A549 (cell line): Measurements from ENCODE around the gene KCNMB1. TPM values are rescaled to one million over a fixed set of nuclear protein-coding genes. Genes with fewer than 3 reads are reported as not detected.
A peak's percentile ranks its signal among the peaks of the same experiment; 100 is the strongest.

Experiments
- ATAC-seq, 2 experiments: fragments of 200-7000 bp in 1 of 2; fragments of >200 bp in 1 of 2; cut with Nextera tagmentation in 1 of 2; cut with Tn5 transposase in 1 of 2; 3 replicates each; pipeline versions ENCODE4 v1.8.0 to v1.9.1; 2018 to 2020; ENCODE audit warnings: mild to moderate bottlenecking in 1 of 2, moderate library complexity in 1 of 2
- CTCF ChIA-PET: fragments of 300-600 bp; sonication (Branson Sonifier 250); formaldehyde crosslinking; extraction: SDS; loops from one replicate; lab custom pipeline; 2021; ENCODE audit warnings: antibody characterized with exemption, inconsistent platforms; lab: Yijun Ruan, JAX
- POLR2A ChIA-PET: fragments of 350-600 bp; formaldehyde crosslinking; extraction: SDS; loops from one replicate; lab custom pipeline; 2021; ENCODE audit warnings: antibody characterized with exemption, inconsistent platforms; lab: Yijun Ruan, JAX
- DNase-seq, 2 experiments: peaks; one replicate each; pipeline versions ENCODE4 v3.0.0 to v3.0.0-alpha.2; 2011 to 2016; ENCODE audit warnings: low read depth in 1 of 2, low spot score in 1 of 2
- FAIRE-seq: peaks from 2 replicates; lab custom pipeline; 2011; peaks lifted over from hg19 to GRCh38; lab: Jason Lieb, UNC
- H3K27ac ChIP-seq, 2 experiments: fragments of >200 bp; sonication (Bioruptor Twin); formaldehyde crosslinking; 3 replicates each; pipeline ENCODE4 v1.5.1; 2016 to 2017
- H3K4me1 ChIP-seq: fragments of >200 bp; sonication (Bioruptor Twin); formaldehyde crosslinking; 3 replicates; pipeline ENCODE4 v1.6.1; 2016
- H3K4me2 ChIP-seq: fragments of >200 bp; sonication (Bioruptor Twin); formaldehyde crosslinking; 3 replicates; pipeline ENCODE4 v1.6.1; 2016
- H3K4me3 ChIP-seq: fragments of >200 bp; sonication (Bioruptor Twin); formaldehyde crosslinking; 3 replicates; pipeline ENCODE4 v1.5.1; 2016
- H3K9me3 ChIP-seq: fragments of >200 bp; sonication (Bioruptor Twin); formaldehyde crosslinking; 3 replicates; pipeline ENCODE4 v1.6.1; 2016
- ATOH8 ChIP-seq: fragments of 250-450 bp; sonication (Bioruptor Pico); IDR thresholded peaks from 2 replicates; pipeline ENCODE4 v1.5.0; 2020; ENCODE audit warnings: low read depth, mild to moderate bottlenecking, moderate library complexity
- CBX8 ChIP-seq: fragments of 200-600 bp; sonication (generic); IDR thresholded peaks from 2 replicates; pipeline ENCODE4 v1.6.1; 2016
- CHD2 ChIP-seq: fragments of 150-350 bp; IDR thresholded peaks from 2 replicates; pipeline ENCODE4 v1.6.1; 2014; ENCODE audit warnings: low read length; ENCODE audit not compliant: partially characterized antibody
- CHD4 ChIP-seq: fragments of 200-600 bp; sonication (generic); IDR thresholded peaks from 2 replicates; pipeline ENCODE4 v1.6.1; 2016; ENCODE audit warnings: antibody characterized with exemption, mild to moderate bottlenecking, borderline replicate concordance
- E2F6 ChIP-seq: IDR thresholded peaks from 2 replicates; pipeline ENCODE4 v1.6.1; 2012; ENCODE audit warnings: low read depth, borderline replicate concordance
- EHF ChIP-seq: fragments of 250-450 bp; sonication (Bioruptor Pico); IDR thresholded peaks from 2 replicates; pipeline ENCODE4 v1.5.0; 2020; ENCODE audit warnings: mild to moderate bottlenecking
- EHMT2 ChIP-seq: fragments of 200-600 bp; sonication (generic); IDR thresholded peaks from 2 replicates; pipeline ENCODE4 v1.6.1; 2016; ENCODE audit warnings: antibody characterized with exemption, low read depth, mild to moderate bottlenecking, moderate library complexity
- ELK1 ChIP-seq: fragments of 150-350 bp; IDR thresholded peaks from 2 replicates; pipeline ENCODE4 v1.6.1; 2014; ENCODE audit warnings: low read depth, mild to moderate bottlenecking, low read length
- FOXS1 ChIP-seq: fragments of 250-450 bp; sonication (Bioruptor Pico); IDR thresholded peaks from 2 replicates; pipeline ENCODE4 v1.5.0; 2020; ENCODE audit warnings: mild to moderate bottlenecking, moderate library complexity
- GATA3 ChIP-seq: IDR thresholded peaks from 2 replicates; pipeline ENCODE4 v1.6.1; 2012; ENCODE audit warnings: borderline replicate concordance
- HDAC2 ChIP-seq: fragments of 200-600 bp; sonication (generic); IDR thresholded peaks from 2 replicates; pipeline ENCODE4 v1.6.1; 2016
- HES2 ChIP-seq: fragments of >200 bp; sonication (Bioruptor Twin); formaldehyde crosslinking; IDR thresholded peaks from 2 replicates; pipeline ENCODE4 v1.6.1; 2016
- HMGXB4 ChIP-seq: fragments of 250-450 bp; sonication (Bioruptor Pico); IDR thresholded peaks from 2 replicates; pipeline ENCODE4 v1.5.0; 2021; ENCODE audit warnings: mild to moderate bottlenecking, moderate library complexity, borderline replicate concordance
- HOXB5 ChIP-seq: fragments of 250-450 bp; sonication (Bioruptor Pico); IDR thresholded peaks from 2 replicates; pipeline ENCODE4 v1.5.0; 2020; ENCODE audit warnings: mild to moderate bottlenecking, moderate library complexity
- JUNB ChIP-seq: fragments of >200 bp; sonication (Bioruptor Twin); formaldehyde crosslinking; IDR thresholded peaks from 2 replicates; pipeline ENCODE4 v1.6.1; 2016
- KDM1A ChIP-seq: fragments of 200-600 bp; sonication (generic); IDR thresholded peaks from 2 replicates; pipeline ENCODE4 v1.6.1; 2016; ENCODE audit warnings: low read depth, mild to moderate bottlenecking
- MAFK ChIP-seq: fragments of 450-650 bp; IDR thresholded peaks from 2 replicates; pipeline ENCODE4 v1.6.1; 2014; ENCODE audit not compliant: partially characterized antibody
- NPAS2 ChIP-seq: fragments of 250-450 bp; sonication (Bioruptor Pico); IDR thresholded peaks from 2 replicates; pipeline ENCODE4 v1.8.0; 2022; ENCODE audit warnings: mild to moderate bottlenecking, moderate library complexity, borderline replicate concordance
- NR3C1 ChIP-seq: fragments of >200 bp; sonication (Bioruptor Twin); formaldehyde crosslinking; IDR thresholded peaks from 3 replicates; pipeline ENCODE4 v1.6.1; 2017
- RAD21 ChIP-seq, 2 experiments: fragments of >200 bp in 1 of 2; sonication (Bioruptor Twin) in 1 of 2; formaldehyde crosslinking in 1 of 2; IDR thresholded peaks in 1 of 2; conservative IDR thresholded peaks in 1 of 2; 2 replicates in 1 of 2; 3 replicates in 1 of 2; pipeline ENCODE4 v1.6.1; 2012 to 2018; ENCODE audit warnings: inconsistent platforms in 1 of 2
- RARB ChIP-seq: fragments of 250-450 bp; sonication (Bioruptor Pico); IDR thresholded peaks from 2 replicates; pipeline ENCODE4 v1.8.0; 2021; ENCODE audit warnings: mild to moderate bottlenecking, moderate library complexity
- RCOR1 ChIP-seq: fragments of 150-350 bp; IDR thresholded peaks from 2 replicates; pipeline ENCODE4 v1.6.1; 2014; ENCODE audit warnings: antibody characterized with exemption, low read length, low read depth
- SMC3 ChIP-seq: fragments of >200 bp; sonication (Bioruptor Twin); formaldehyde crosslinking; IDR thresholded peaks from 3 replicates; pipeline ENCODE4 v1.6.1; 2018; ENCODE audit warnings: inconsistent platforms
- SREBF2 ChIP-seq: fragments of 450-650 bp; IDR thresholded peaks from 2 replicates; pipeline ENCODE4 v1.6.1; 2014; ENCODE audit warnings: mild to moderate bottlenecking, moderate library complexity
- USF2 ChIP-seq: fragments of 450-650 bp; IDR thresholded peaks from 2 replicates; pipeline ENCODE4 v1.6.1; 2014; ENCODE audit warnings: antibody characterized with exemption
- ZC3H11A ChIP-seq: fragments of 450-650 bp; IDR thresholded peaks from 2 replicates; pipeline ENCODE4 v1.6.1; 2014; ENCODE audit warnings: antibody characterized with exemption, mild to moderate bottlenecking
- WGBS: methylation state at CpG from one replicate; pipeline ENCODE4 v1.1.6; 2017; ENCODE audit errors: missing lambda C conversion rate; 5-methylcytosine and 5-hydroxymethylcytosine counted together
- polyA plus RNA-seq, 4 experiments: library from polyadenylated mRNA; depleted of rRNA in 3 of 4; stranded (reverse); fragments of >200 nt; fragmentation: RNase III in 1 of 4; extraction: RNeasy Plus Mini Kit Qiagen cat#74134 plus additional on column Dnase treatment in 1 of 4; gene quantifications; 2 replicates in 3 of 4; 3 replicates in 1 of 4; pipeline ENCODE4 v1.2.3, GENCODE V29; 2011 to 2017

Gene KCNMB1
- polyA plus RNA-seq, 2 of the 4 experiments (the other 2 are of a cell fraction) = not detected

- Histone ChIP-seq H3K9me3 (peaks cover 10% of the 10 kb centered on the region; the same call in 1 of the 3 replicates), H3K4me3 (no peak overlapping the region)
- ATAC-seq = no peak
- no peak for TF ChIP-seq HOXB5 (CRISPR knock-in tag)
- no peak for TF ChIP-seq CHD4
- TF ChIP-seq HMGXB4 = no peak
- TF ChIP-seq USF2 = no peak
- no peak for TF ChIP-seq ELK1
- no peak for TF ChIP-seq FOXS1 (CRISPR knock-in tag)
- TF ChIP-seq CBX8 = no peak
- TF ChIP-seq ATOH8 (CRISPR knock-in tag) = no peak
- TF ChIP-seq MAFK = no peak
- no peak for TF ChIP-seq RCOR1
- no peak for TF ChIP-seq KDM1A
- TF ChIP-seq, all 56 proteins: peak for 0
- Histone ChIP-seq H3K4me2 (no peak overlapping the region), H3K27ac (no peak overlapping the region), H3K4me1 (no peaks in the 10 kb centered on the region)
- CTCF ChIA-PET = interaction anchor here (1.2 to 7.3 kb wide), 8 partner anchors 8 to 450 kb away, joined by 3 to 508 read pairs (median 4); partner anchors contain the start of gene INSYN2B
- POLR2A ChIA-PET = interaction anchor here (2.2 kb wide), 1 partner anchor 202 kb away, joined by 6 read pairs; no protein-coding TSS in a partner anchor
- DNase-seq (no peak), FAIRE-seq (no peak)
- 60% methylated on average over 10 of the region's 10 CpGs for WGBS
Observed at GRCh38 chr5:170430866-170431437, 41.8 kb upstream of the KCNMB1 start.

GRCh38 chr5:170430256-170430655 lies 41.1 kb upstream of the KCNMB1 start:
- ATAC-seq (no peak), FAIRE-seq (no peak), DNase-seq (no peak)
- H3K4me1 ChIP-seq = no peaks in the 10 kb centered on the region
- H3K4me3 ChIP-seq = no peak overlapping the region
- peaks cover 10% of the 10 kb centered on the region; the same call in 1 of the 3 replicates for H3K9me3 ChIP-seq
- H3K4me2 ChIP-seq = no peak overlapping the region
- CTCF ChIA-PET = interaction anchor here (1.2 to 7.3 kb wide), 4 partner anchors 7 to 450 kb away, joined by 3 to 508 read pairs (median 61); partner anchors contain the start of gene INSYN2B
- TF ChIP-seq CHD2 (no peak), SREBF2 (no peak)
- WGBS = 9% methylated on average over 4 of the region's 4 CpGs
- no peak overlapping the region for H3K27ac ChIP-seq
- POLR2A ChIA-PET = interaction anchor here (2.2 kb wide), 1 partner anchor 203 kb away, joined by 6 read pairs; no protein-coding TSS in a partner anchor

- WGBS = 56% methylated on average over 7 of the region's 7 CpGs
- Histone ChIP-seq H3K9me3 (peaks cover 10% of the 10 kb centered on the region; the same call in 1 of the 3 replicates), H3K27ac (no peak overlapping the region)
- ATAC-seq = peak; percentile 71 to 92; a peak in 5 of 6 replicates
- POLR2A ChIA-PET = no interaction called here
- TF ChIP-seq ZC3H11A (no peak), EHMT2 (no peak), NR3C1 (no peak), GATA3 (no peak), EHF (CRISPR knock-in tag) (no peak), FOXS1 (CRISPR knock-in tag) (no peak), JUNB (no peak), E2F6 (no peak), HDAC2 (no peak), ATOH8 (CRISPR knock-in tag) (no peak), NPAS2 (CRISPR knock-in tag) (no peak), SMC3 (peak; percentile 35; the same call in 1 of the 3 replicates), RAD21 (conservative IDR thresholded peaks at IDR 0.05 in 1 of 2, IDR thresholded peaks at IDR 0.05 in 1 of 2) (peak in 1 of 2 experiments; percentile 33; a peak in 2 of 5 replicates), HES2 (no peak), RARB (CRISPR knock-in tag) (no peak), KDM1A (no peak)
- TF ChIP-seq, all 56 proteins: peak for 2
- no peak for FAIRE-seq
- no peak overlapping the region for H3K4me3 ChIP-seq
- peak; percentile 41 to 50 for DNase-seq
- no peaks in the 10 kb centered on the region for H3K4me1 ChIP-seq
- CTCF ChIA-PET = interaction anchor here (0.7 to 16.9 kb wide), 7 partner anchors 10 to 205 kb away, joined by 3 to 270 read pairs (median 16); no protein-coding TSS in a partner anchor
- H3K4me2 ChIP-seq = no peak overlapping the region
Observed at GRCh38 chr5:170429014-170429413, 39.8 kb upstream of the KCNMB1 start.
